SK-N-DZ (cell line): ENCODE results near the gene SLC25A25. TPM values are rescaled to one million over a fixed set of nuclear protein-coding genes. Genes with fewer than 3 reads are reported as not detected.
"Not testable (repeated sequence)": the region's sequence is repeated elsewhere in the genome, so short reads cannot be mapped to it uniquely, and the experiment has no call there.

Experiments used
- DNase-seq: peaks from one replicate; pipeline ENCODE4 v3.0.0-alpha.2; 2015; ENCODE audit warnings: low spot score
- polyA plus RNA-seq, 2 experiments: library from polyadenylated mRNA; depleted of rRNA; stranded (reverse); fragments of >200 nt; gene quantifications; 2 replicates each; pipeline ENCODE4 v1.2.3, GENCODE V29; 2014

Gene SLC25A25
- 29.1 and 31.5 TPM in 2 replicates for polyA plus RNA-seq (2014; cell fraction: cytosol; rRNA removed)
- 26.6 and 27.7 TPM in 2 replicates for polyA plus RNA-seq (2014; cell fraction: nucleus; rRNA removed)

DNA sequence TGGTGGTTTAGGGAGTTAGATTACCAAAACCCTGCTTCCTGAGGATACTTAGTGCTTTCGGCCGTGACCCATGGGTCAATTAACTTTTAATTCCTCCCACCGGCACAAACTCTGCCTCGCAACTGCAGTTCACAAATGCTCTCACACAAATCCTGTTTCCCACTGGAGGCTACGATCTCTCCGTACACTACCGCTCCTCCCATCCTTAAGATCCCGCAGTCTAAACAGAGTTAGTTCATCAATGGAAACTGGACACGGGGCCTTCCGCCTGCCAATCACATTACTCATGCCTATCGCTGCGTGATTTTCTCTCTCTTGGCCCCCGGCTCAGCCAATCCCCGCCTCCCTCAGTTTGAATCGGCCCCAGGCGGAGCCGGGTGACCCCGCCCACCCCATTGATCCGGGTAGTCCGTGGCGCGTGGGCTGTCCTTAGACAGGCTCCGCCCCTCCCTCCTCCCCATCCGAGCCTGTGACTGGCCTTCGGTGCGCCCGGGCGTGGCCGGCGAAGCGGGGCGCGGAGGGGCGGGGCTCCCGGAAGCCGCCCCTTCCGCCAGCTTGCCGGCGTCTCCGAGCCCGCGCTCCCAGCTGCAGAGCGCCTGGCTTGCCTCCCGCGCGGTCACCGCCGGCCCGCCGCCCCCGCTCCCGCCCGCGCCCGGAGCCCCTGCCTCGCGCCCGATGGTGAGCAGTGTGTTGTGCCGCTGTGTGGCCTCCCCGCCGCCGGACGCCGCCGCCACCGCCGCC, at the start of gene SLC25A25:
Gene SLC25A25, plus strand, starts transcription at position 588 of the 741 bp plus-strand sequence. Its CDS starts 88 bp downstream, at position 676.
- DNase-seq = peak; percentile 99

DNA sequence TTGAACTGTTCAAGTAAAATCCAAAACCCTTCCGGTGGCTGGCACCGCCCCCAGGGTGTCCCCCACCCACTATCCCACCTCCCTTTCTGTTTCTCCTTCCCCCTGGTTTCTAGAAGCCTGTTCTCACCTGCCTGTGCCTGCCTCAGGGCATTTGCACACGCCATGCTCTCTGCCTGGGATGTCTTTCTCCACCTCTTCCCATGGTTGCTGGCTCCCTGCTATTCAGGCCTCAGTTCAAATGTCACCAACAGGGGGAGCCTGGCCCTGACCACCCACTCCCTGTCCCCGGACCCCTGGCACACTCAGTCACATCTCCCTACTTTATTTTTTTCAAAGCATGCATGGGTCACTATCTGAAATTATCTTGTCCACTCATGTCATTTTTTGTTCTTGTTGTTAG, 47.3 kb upstream of the SLC25A25 start:
- DNase-seq = no peak

DNA sequence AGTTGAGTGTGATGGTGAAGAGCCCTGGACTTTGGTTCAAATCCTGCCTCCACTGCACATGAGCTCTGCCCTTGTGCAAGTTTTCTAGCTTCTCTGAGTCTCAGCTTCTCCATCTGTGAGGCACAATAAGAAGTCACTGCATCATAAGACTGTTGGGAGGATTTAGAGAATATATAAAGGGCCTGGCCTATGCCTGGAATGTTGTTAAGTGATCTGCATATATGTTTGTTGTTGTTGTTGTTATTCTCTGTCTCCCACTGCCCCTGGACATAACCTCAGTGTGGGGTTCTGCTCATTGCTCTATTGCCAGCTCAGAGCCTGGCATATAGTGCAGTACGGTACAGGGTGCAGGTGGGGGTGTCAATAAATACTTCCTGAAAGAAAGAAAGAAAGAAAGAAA, 46.9 kb upstream of the SLC25A25 start:
- no peak for DNase-seq

DNA sequence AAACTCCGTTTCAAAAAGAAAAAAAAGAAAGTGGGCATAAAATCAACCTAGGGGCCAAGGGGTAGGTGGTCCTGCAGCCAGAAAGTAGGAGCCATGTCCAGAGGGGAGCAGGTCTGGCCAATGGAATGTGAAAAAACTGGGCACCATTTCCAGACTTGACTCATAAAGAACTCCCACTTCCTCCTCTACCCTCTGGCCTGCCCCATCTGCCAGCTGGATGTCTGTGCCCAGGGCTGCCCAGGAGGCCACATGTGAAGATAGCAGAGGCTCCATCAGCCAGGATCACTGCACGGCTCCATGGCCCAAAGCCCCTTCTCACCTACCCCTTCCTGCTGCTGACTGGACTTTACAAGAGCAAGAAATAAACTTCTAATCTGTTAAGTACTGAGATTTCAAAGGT, 45.1 kb upstream of the SLC25A25 start:
- no peak for DNase-seq

DNA sequence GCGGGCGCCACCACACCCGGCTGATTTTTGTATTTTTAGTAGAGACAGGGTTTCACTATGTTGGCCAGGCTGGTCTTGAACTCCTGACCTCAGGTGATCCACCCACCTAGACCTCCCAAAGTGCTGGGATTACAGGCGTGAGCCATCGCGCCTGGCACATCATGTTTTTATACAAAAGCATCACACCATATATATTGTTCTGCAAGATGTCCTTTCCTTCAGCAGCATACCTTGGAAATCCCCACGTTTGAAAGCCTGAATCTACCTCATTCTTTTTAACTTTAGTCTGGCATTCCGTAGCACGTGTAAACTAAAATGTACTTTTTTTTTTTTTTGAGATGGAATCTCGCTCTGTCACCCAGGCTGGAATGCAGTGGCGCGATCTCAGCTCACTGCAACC, 44.4 kb upstream of the SLC25A25 start:
- DNase-seq = not testable (repeated sequence)

DNA sequence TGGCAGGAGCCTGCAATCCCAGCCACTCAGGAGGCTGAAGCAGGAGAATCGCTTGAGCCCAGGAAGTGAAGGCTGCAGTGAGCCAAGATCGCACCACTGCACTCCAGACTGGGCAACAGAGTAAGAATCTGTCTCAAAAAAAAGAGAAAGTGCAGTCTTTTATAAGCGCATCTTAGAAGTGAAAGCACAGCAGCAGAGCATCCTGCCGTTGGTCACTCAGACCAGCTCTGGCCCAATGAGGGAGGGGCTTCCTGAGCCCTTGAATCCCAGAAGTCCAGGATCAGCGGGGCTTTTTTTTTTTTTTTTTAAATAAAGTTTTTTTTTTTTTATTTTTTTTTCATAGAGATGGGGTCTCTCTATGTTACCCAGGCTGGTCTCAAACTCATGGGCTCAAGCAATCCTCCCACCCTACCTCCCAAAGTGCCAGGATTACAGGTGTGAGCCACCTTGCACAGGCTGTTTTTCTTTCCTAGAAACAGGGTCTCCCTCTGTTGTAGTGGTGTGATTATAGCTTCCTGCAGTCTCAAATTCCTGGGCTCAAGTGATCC, 43.2 kb upstream of the SLC25A25 start:
- no peak for DNase-seq

DNA sequence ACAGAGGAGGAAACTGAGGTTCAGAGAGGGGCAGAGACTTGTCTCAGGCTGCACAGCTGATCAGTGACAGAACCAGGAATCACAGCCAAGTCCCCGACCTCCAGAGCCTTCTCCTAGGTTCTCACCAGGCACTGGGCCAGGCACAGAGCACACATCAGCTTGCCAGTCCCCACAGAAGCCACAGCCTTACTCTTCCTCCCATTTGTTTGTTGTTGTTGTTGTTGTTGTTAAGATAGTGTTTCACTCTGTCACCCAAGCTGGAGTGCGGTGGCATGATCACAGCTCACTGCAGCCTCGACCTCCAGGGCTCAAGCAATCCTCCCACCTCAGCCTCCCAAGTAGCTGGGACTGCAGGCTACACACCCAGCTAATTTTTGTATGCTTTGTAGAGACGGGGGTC, 42.3 kb upstream of the SLC25A25 start:
- DNase-seq = no peak

DNA sequence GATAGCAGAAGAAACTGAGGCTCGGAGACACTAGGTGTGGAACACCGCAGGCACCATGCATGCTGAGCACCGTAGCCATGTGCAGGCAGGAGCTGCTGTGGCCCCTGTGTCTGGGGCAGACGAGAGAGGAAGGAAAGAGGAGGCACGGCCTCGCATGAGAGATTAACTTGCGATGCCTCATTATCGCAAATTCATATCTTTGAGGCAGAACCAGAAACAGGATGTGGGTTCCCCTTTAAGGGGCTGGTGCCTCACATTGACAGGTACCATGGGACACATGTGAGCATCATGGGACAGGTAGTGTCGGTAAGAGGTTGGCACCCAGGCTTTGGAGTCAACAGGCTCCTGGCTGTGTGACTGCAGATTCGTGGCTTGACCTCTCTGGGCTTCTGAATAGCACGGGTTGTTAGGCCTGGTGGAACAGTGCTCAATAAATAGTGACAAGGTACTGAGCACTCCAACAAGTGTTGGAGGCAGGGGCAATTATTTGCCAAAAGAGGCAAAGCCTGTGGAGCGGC, 41.7 kb upstream of the SLC25A25 start:
- DNase-seq = no peak

DNA sequence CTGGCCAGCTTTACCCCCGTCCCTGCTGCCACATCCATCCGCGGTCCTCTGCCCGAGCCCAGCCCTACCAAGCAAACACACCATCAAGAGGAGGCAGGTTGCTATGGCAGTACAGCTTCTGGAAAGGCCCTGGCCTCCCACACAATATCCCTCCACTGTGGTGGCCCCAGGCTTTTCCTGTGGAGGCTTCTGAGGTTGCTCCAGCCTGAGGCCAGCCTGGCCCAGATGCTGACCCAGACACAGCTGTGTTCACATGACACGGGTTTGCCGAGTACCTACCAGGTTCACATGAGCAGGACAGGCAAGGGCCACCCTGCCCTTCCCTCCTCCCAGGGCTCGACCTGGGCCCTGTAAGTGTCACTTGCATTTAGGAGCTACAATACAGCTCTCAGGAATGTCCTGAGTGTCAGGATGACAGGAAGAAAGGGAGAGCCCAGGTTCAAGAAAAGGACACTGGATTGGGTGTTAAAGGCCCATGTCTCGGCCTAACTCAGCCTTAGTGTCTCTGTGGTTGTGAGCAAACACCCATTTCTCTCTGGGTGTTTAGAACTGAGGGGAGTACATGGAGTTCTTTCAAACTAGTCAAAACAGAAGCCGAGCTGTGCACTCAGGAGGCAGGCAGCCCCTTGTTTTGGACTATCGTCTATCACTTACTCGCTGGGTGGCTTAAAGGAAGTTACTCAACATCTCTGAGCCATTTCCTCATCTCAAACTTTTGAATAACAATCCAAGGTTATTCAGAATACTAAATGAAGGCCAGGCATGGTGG, 41.1 kb upstream of the SLC25A25 start:
- no peak for DNase-seq

DNA sequence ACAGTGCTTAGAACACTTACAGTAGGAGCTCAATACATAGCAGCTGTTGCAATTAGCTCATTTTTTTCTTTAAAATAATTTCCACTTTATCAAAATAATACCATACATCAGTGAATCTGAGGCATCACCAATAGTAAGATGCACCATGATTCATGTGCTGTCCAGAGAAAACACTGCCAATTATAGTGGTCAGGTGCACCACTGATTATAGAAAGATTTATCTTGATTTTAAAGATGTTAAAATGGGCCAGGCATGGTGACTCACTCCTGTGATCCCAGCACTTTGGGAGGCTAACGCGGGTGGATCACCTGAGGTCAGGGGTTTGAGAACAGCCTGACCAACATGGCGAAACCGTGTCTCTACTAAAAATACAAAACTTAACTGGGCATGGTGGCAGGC, 40.3 kb upstream of the SLC25A25 start:
- DNase-seq = no peak

DNA sequence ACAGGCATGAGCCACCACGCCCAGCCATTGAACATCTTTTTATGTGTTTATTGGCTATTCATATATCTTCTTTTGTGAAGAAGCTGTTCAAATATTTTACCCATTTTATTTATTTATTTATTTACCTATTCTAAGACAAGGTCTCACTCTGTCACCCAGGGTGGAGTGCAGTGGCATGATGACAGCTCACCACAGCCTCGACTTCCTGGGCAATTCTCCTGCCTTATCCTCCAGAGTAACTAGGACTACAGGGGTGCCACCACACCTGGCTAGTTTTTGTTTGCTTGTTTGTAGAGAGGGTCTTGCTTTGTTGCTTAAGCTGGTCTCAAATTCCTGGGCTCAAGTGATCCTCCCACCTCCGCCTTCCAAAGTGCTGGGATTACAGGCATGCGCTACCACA, 34.4 kb upstream of the SLC25A25 start:
- DNase-seq = no peak

DNA sequence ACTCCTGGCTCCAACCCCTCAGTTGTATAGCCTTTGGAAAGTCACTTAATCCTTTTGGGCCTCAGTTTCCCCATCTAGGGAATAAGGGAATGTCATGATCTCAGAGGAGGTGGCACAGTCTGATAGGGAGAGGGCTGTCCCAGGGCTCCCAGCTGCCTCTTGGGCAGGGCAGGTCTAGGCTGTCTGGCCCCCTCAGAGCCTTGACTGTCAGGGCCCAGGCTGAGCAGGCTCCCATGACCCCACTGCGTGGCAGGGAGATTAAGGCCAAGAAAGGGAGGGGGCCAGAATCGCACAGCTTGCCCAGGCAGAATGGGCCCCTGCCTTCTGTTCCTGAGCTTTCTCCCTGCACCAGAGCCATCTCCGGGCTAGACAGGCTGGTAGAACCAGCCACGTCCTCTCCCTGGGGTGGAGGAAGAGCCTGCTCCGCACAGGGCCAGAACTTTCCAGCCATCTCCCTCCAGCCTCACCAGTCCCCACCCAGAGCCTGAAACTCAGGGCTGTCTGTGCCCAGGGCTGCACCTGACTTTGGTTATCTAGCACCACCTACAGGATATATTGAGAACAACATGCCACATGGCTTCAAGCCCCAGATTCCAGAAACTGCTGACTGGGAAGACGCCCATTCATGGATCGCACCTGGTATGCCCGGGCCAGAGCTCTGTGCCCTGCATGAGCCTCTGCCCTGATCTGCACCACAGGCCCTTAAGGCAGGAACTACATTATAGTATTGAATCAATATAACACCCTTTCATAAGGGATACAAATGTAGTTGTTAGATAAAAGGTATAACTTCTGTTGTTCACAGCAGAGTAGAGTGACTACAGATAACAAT, 33.0 kb upstream of the SLC25A25 start:
- peak; percentile 87 for DNase-seq

DNA sequence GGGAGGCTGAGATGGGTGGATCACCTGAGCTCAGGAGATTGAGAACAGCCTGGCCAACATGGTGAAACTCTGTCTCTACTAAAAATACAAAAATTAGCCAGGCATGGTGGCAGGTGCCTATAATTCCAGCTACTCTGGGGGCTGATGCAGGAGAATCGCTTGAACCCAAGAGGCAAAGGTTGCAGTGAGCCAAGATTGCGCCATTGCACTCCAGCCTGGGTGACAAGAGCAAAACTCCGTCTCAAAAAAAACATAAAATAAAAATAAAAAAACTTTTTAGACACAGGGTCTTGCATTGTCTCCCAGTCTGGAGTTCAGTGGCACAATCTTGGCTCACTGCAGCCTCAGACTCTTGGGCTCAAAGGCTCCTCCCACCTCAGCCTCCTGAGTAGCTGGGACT, 31.5 kb upstream of the SLC25A25 start:
- DNase-seq = not testable (repeated sequence)

DNA sequence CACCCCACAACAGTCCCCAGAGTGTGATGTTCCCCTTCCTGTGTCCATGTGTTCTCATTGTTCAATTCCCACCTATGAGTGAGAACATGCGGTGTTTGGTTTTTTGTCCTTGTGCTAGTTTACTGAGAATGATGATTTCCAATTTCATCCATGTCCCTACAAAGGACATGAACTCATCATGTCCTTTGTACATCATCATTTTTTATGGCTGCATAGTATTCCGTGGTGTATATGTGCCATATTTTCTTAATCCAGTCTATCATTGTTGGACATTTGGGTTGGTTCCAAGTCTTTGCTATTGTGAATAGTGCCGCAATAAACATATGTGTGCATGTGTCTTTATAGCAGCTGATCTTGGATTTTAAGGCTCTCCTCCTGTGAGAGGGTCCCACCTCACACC, 27.2 kb upstream of the SLC25A25 start:
- not testable (repeated sequence) for DNase-seq

DNA sequence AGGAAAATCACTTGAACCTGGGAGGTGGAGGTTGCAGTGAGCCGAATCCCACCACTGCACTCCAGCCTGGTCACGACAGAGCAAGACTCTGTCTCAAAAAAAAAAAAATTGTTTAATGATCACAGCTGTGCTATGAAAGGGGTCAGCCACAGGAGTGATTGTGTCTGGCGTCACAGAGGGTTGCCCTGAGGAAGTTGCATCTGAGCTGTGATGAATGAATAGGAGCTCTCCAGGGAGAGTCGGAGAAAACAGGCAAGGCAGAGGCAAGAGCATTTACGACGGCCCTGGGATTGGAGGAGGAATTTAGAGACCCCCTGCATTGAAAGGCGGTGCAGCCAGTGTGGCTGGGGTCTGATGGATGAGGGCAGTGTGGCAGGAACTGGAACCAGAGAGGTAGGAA, 26.0 kb upstream of the SLC25A25 start:
- DNase-seq = no peak

DNA sequence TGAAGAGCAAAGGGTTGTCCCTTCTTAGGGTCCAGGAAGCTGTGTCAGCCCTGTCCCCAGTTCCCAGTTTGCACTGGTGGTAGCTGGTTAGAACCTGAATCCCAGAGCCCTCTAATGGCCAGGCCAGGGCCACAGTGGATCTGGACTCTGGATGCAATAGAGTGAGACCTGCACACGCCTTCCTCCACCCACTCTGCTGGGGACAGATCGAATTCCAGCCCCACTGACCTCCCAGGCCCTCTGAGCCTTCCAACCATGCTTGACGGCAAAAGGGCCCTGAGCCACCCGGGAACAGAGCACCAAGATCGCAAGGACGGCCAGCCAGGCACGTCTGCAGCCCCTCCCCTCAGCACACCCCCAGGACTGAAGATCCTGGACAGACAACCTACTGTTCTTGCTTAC, 24.6 kb upstream of the SLC25A25 start:
- DNase-seq = peak; percentile 56

DNA sequence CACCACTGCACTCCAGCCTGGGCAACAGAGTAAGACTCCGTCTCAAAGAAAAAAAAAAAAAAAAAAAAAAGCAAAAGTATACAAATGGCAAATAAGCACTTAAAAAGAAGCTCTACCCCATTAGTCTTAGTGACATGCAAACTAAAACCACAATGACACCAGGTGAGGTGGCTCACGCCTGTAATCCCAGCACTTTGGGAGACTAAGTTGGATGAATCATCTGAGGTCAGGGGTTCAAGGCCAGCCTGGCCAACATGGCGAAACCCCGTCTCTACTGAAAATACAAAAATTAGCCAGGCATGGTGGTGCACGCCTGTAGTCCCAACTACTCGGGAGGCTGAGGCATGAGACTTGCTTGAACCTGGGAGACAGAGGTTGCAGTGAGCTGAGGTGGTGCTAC, 22.6 kb upstream of the SLC25A25 start:
- not testable (repeated sequence) for DNase-seq

DNA sequence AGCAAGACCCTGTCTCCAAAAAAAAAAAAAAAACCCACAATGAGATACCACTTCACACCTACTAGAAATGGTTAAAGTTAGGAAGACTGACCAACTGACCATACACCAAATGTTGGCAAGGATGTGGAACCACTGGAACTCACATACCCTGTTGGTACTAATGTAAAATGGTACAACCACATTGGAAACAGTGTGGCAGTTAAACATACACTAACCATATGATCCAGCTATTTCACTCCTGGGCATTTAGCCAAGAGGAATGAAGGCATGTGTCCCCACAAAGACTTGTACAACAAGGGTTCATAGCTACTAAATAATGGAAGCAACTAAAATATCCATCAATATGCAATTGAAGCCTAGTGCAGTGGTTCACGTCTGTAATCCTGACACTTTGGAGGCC, 22.2 kb upstream of the SLC25A25 start:
- DNase-seq = no peak

DNA sequence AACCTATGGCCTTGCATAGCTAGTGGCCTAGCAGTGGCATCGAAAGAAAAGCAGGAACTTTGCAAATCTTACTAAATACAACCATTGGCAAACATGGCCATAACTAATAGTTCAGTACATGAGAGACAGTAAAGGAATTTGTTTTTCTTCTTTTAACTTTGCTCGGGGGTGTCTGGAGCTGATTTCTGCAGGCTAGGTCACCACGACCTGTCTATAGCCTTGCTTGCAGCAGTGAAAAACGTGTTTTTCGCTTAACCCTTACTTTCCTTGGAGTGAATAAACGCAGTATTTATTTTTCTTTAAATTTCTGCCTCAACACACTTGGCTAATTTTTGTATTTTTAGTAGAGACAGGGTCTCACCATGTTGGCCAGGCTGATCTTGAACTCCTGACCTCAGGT, 20.8 kb upstream of the SLC25A25 start:
- no peak for DNase-seq

DNA sequence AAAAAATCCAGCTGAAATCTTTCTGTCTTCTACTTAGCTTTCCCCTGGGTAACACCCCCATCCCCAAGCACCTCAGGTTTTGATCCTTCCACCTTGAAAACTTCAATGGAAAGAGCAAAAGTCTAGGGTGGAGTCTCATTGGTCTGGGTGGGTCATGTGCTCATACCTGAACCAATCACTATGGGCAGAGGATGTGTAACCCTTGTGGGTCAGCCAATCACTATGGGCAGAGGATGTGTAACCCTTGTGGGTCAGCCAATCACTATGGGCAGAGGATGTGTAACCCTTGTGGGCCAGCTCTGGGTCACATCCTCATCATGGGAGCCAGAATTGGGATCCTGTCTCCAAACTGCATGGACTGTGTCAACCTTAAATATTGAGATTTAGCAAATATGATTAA, 19.4 kb upstream of the SLC25A25 start:
- DNase-seq = no peak

DNA sequence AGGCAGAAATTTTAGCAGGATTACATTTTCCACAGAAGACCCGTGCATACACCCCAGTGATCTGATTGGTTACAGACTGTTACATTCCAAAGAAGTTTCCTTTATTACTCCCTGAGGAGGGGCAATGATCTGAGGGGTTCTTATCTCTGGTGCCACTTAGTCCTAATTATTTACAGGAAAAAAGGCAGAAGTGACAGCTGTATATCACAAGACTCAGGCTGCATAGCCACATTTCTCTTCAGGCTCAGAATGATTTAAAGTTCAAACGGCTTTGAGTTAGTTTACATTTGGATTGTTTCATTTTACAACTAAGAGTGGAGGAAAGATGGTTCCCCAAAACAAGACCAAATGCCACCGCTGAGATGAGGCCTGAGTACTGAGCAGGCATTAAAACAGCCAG, 18.2 kb upstream of the SLC25A25 start:
- DNase-seq = no peak
